H1 (cell line): ENCODE results near the gene SMYD3. TPM values are rescaled to one million over a fixed set of nuclear protein-coding genes. Genes with fewer than 3 reads are reported as not detected.

Experiments used
- CTCF ChIA-PET: fragments of 300-600 bp; sonication (Branson Sonifier 250); formaldehyde crosslinking; loops from one replicate; lab custom pipeline; 2021; ENCODE audit not compliant: partially characterized antibody; lab: Charles Lee
- POLR2A ChIA-PET: fragments of 300-600 bp; sonication (Branson Sonifier 250); formaldehyde crosslinking; loops from one replicate; lab custom pipeline; 2021; ENCODE audit warnings: inconsistent platforms; ENCODE audit not compliant: partially characterized antibody; lab: Charles Lee
- DNase-seq, 2 experiments: peaks; one replicate each; pipeline versions ENCODE4 v3.0.0 to v3.0.0-alpha.2; 2010 to 2022; ENCODE audit warnings: low spot score in 2 of 2, low read depth in 1 of 2, mixed read lengths in 1 of 2
- FAIRE-seq: peaks from 2 replicates; lab custom pipeline; 2011; peaks lifted over from hg19 to GRCh38; lab: Jason Lieb, UNC
- H2AFZ ChIP-seq: 2 replicates; pipeline ENCODE4 v1.8.1; 2012; ENCODE audit warnings: low read length, inconsistent platforms
- H2AK5ac ChIP-seq: 2 replicates; pipeline ENCODE4 v1.6.1; 2013; ENCODE audit warnings: low read depth, low read length
- H2BK120ac ChIP-seq: replicated peaks from 2 replicates; pipeline ENCODE3; 2013; ENCODE audit warnings: low read depth, low read length, inconsistent platforms
- H2BK12ac ChIP-seq: 2 replicates; pipeline ENCODE4 v1.6.1; 2013; ENCODE audit warnings: low read depth, low read length
- H2BK15ac ChIP-seq: 2 replicates; pipeline ENCODE4 v1.6.1; 2013; ENCODE audit warnings: low read length
- H2BK20ac ChIP-seq: 2 replicates; pipeline ENCODE4 v1.6.1; 2013; ENCODE audit warnings: low read length
- H2BK5ac ChIP-seq: 2 replicates; pipeline ENCODE4 v1.6.1; 2013; ENCODE audit warnings: low read depth, low read length
- H3K14ac ChIP-seq: 2 replicates; pipeline ENCODE4 v1.6.1; 2013; ENCODE audit warnings: inconsistent platforms; ENCODE audit not compliant: insufficient read length
- H3K18ac ChIP-seq: 2 replicates; pipeline ENCODE4 v1.6.1; 2013; ENCODE audit warnings: low read length; ENCODE audit errors: extremely low read depth
- H3K23ac ChIP-seq: 2 replicates; pipeline ENCODE4 v1.6.1; 2013; ENCODE audit warnings: inconsistent platforms; ENCODE audit not compliant: insufficient read length
- H3K23me2 ChIP-seq: 2 replicates; pipeline ENCODE4 v1.6.1; 2013; ENCODE audit warnings: low read depth, low read length
- H3K27ac ChIP-seq: 2 replicates; pipeline ENCODE4 v1.6.1; 2011; ENCODE audit warnings: low read depth, low read length, inconsistent platforms
- H3K27me3 ChIP-seq, 4 experiments: replicated peaks in 1 of 4; 1 replicate in 1 of 4; 2 replicates in 3 of 4; pipeline versions ENCODE4 v1.6.1 to v1.8.1; 2011 to 2013; ENCODE audit warnings: low read length in 3 of 4, mild to moderate bottlenecking in 3 of 4, inconsistent platforms in 2 of 4, mixed read lengths in 2 of 4, moderate library complexity in 1 of 4; ENCODE audit not compliant: control insufficient read depth in 3 of 4, insufficient read depth in 3 of 4; ENCODE audit errors: extremely low read depth in 1 of 4
- H3K36me3 ChIP-seq, 4 experiments: 2 replicates each; pipeline versions ENCODE4 v1.6.1 to v1.8.1; 2011 to 2013; ENCODE audit warnings: mild to moderate bottlenecking in 4 of 4, low read length in 3 of 4, moderate library complexity in 2 of 4, control low read depth in 1 of 4, inconsistent platforms in 1 of 4; ENCODE audit not compliant: insufficient read depth in 4 of 4, control insufficient read depth in 2 of 4
- H3K4ac ChIP-seq: replicated peaks from 2 replicates; pipeline ENCODE3; 2013; ENCODE audit warnings: low read length, low read depth, mixed read lengths, inconsistent platforms; ENCODE audit not compliant: insufficient read length
- H3K4me1 ChIP-seq, 4 experiments: replicated peaks in 1 of 4; 1 replicate in 1 of 4; 2 replicates in 3 of 4; pipeline versions ENCODE4 v1.6.1 to v1.8.1; 2011 to 2013; ENCODE audit warnings: low read length in 3 of 4, inconsistent platforms in 2 of 4, mixed read lengths in 1 of 4; ENCODE audit not compliant: insufficient read depth in 4 of 4, control insufficient read depth in 3 of 4
- H3K4me2 ChIP-seq, 2 experiments: 2 replicates each; pipeline versions ENCODE4 v1.6.1 to v1.8.1; 2011 to 2013; ENCODE audit warnings: low read depth in 2 of 2, low read length in 2 of 2, control low read depth in 1 of 2, inconsistent platforms in 1 of 2, mild to moderate bottlenecking in 1 of 2; ENCODE audit not compliant: insufficient read depth in 1 of 2
- H3K4me3 ChIP-seq, 4 experiments: fragments of 200-600, 300-600 bp in 1 of 4; sonication (generic), shearing (Covaris generic), sonication (Bioruptor Twin) in 1 of 4; 2 replicates each; pipeline versions ENCODE4 v1.5.1 to v1.8.1; 2011 to 2016; ENCODE audit warnings: low read length in 4 of 4, low read depth in 3 of 4, control low read depth in 2 of 4, inconsistent platforms in 2 of 4, mild to moderate bottlenecking in 2 of 4, mixed read lengths in 1 of 4, moderate library complexity in 1 of 4; ENCODE audit not compliant: insufficient read depth in 2 of 4; ENCODE audit errors: extremely low read depth in 1 of 4
- H3K56ac ChIP-seq: replicated peaks from 2 replicates; pipeline ENCODE3; 2013; ENCODE audit warnings: low read depth, mild to moderate bottlenecking, mixed read lengths, low read length, inconsistent platforms; ENCODE audit not compliant: insufficient read length
- H3K79me1 ChIP-seq: 2 replicates; pipeline ENCODE4 v1.6.1; 2013; ENCODE audit warnings: low read depth, low read length, control low read depth
- H3K79me2 ChIP-seq, 2 experiments: 2 replicates each; pipeline versions ENCODE4 v1.6.1 to v1.8.1; 2012 to 2013; ENCODE audit warnings: low read length in 2 of 2, mild to moderate bottlenecking in 2 of 2, inconsistent platforms in 1 of 2; ENCODE audit not compliant: insufficient read depth in 2 of 2, control insufficient read depth in 1 of 2
- H3K9ac ChIP-seq, 4 experiments: replicated peaks in 1 of 4; 1 replicate in 1 of 4; 2 replicates in 3 of 4; pipeline versions ENCODE4 v1.6.1 to v1.8.1; 2011 to 2013; ENCODE audit warnings: low read depth in 3 of 4, low read length in 3 of 4, control low read depth in 2 of 4, mild to moderate bottlenecking in 2 of 4, moderate library complexity in 2 of 4, inconsistent platforms in 1 of 4; ENCODE audit errors: extremely low read depth in 1 of 4
- H3K9me3 ChIP-seq, 2 experiments: 2 replicates each; pipeline versions ENCODE4 v1.6.1 to v1.8.1; 2012 to 2013; ENCODE audit warnings: mild to moderate bottlenecking in 2 of 2, moderate library complexity in 2 of 2, control low read depth in 1 of 2, inconsistent platforms in 1 of 2, low read depth in 1 of 2, low read length in 1 of 2, mixed read lengths in 1 of 2; ENCODE audit not compliant: insufficient read depth in 2 of 2
- H4K20me1 ChIP-seq, 2 experiments: replicated peaks in 1 of 2; 2 replicates each; pipeline versions ENCODE3 to v1.8.1; 2011 to 2013; ENCODE audit warnings: inconsistent platforms in 2 of 2, low read length in 2 of 2, mild to moderate bottlenecking in 1 of 2; ENCODE audit not compliant: insufficient read depth in 2 of 2, control insufficient read depth in 1 of 2
- H4K5ac ChIP-seq: 2 replicates; pipeline ENCODE4 v1.6.1; 2013; ENCODE audit warnings: low read length, low read depth, mixed read lengths, inconsistent platforms; ENCODE audit not compliant: insufficient read length
- H4K8ac ChIP-seq: 2 replicates; pipeline ENCODE4 v1.8.0; 2013; ENCODE audit warnings: mild to moderate bottlenecking, moderate library complexity, low read length, inconsistent platforms; ENCODE audit not compliant: insufficient read depth; ENCODE audit errors: extremely low read depth
- H4K91ac ChIP-seq: replicated peaks from 2 replicates; pipeline ENCODE3; 2013; ENCODE audit warnings: low read length, mixed read lengths, inconsistent platforms; ENCODE audit not compliant: insufficient read length
- ASH2L ChIP-seq: fragments of 200-600, 300-600 bp; sonication (generic); IDR thresholded peaks from one replicate; pipeline ENCODE4 v1.7.1; 2017; ENCODE audit warnings: low read length
- BRCA1 ChIP-seq: IDR thresholded peaks from 2 replicates; pipeline ENCODE4 v1.6.1; 2012; ENCODE audit warnings: low read depth, low read length, improper control_type of control experiment
- CHD2 ChIP-seq: IDR thresholded peaks from 2 replicates; pipeline ENCODE4 v1.6.1; 2012; ENCODE audit warnings: low read length, improper control_type of control experiment
- EZH2 ChIP-seq: fragments of 200-600 bp; sonication (generic); IDR thresholded peaks from 2 replicates; pipeline ENCODE4 v1.7.1; 2012; ENCODE audit warnings: low read depth, mild to moderate bottlenecking, moderate library complexity, low read length, inconsistent platforms; ENCODE audit not compliant: severe bottlenecking
- KDM4A ChIP-seq: IDR thresholded peaks from one replicate; pipeline ENCODE4 v1.7.1; 2012; ENCODE audit warnings: low read depth, mild to moderate bottlenecking, moderate library complexity, low read length, inconsistent platforms; ENCODE audit not compliant: severe bottlenecking
- SP1 ChIP-seq: IDR thresholded peaks from 2 replicates; pipeline ENCODE4 v1.6.1; 2011; ENCODE audit warnings: low read depth, low read length
- WGBS, 2 experiments: shearing (Covaris generic) in 1 of 2; methylation state at CpG; one replicate each; pipeline versions ENCODE4 v1.1.6 to v1.1.7; 2013 to 2015; ENCODE audit warnings: low lambda C conversion rate in 2 of 2, mixed read lengths in 2 of 2, inconsistent platforms in 1 of 2, low coverage in 1 of 2, missing lambda C conversion rate in 1 of 2; ENCODE audit not compliant: insufficient replicate concordance in 2 of 2, insufficient coverage in 1 of 2, insufficient read length in 1 of 2; ENCODE audit errors: extremely low coverage in 1 of 2, missing lambda C conversion rate in 1 of 2; 5-methylcytosine and 5-hydroxymethylcytosine counted together
- polyA plus RNA-seq, 7 experiments: library from polyadenylated mRNA; depleted of rRNA in 3 of 7; stranded (reverse) in 5 of 7; unstranded in 2 of 7; fragments of >200 nt in 5 of 7; fragments of 200-250 nt in 2 of 7; gene quantifications; 1 replicate in 5 of 7; 2 replicates in 1 of 7; 4 replicates in 1 of 7; pipeline versions ENCODE4 v1.2.1 to v1.2.3, GENCODE V29; 2011 to 2013; ENCODE audit warnings: missing spikeins in 2 of 7, mixed read lengths in 2 of 7
- total RNA-seq: library from RNA; stranded (reverse); fragmentation: NEBNext Ultra II Directional; extraction: Animal tissue kit (Norgen Biotek cat#: 25700); gene quantifications from 2 replicates; pipeline ENCODE4 v1.2.1, GENCODE V29; 2021
- TF ChIP-seq, protein P1 (sequence below): IDR thresholded peaks from 2 replicates; pipeline ENCODE4 v1.6.1; 2012; ENCODE audit warnings: inconsistent platforms

Gene SMYD3
- total and polyA plus RNA-seq, 2 of the 8 experiments (the other 6 are each of a cell fraction or from before 2014, with no cell fraction given) = 17.3 to 25.4 TPM

DNA sequence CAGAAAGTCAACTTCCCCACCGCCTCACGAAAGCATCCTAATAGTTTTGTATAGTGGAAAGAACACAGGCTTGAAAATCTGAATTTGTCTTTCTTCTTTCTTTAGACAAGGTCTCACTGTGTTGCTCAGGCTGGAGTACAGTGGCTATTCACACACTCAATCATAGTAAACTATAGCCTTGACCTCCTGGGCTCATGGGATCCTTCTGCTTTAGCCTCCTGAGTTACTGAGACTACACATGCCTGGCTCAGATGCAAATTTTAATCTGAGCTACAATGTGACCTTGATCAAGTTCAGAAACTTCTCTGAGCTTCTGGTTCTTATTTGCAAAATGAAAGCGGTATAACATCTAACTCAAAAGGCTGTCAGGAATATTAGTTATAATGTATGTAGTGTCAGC is 362.1 kb downstream of the SMYD3 start:
- no peak overlapping the region for H4K8ac ChIP-seq
- no peak overlapping the region for H3K4me2 ChIP-seq
- no peak overlapping the region for H3K9ac ChIP-seq
- peaks cover 0 to 2% (median 0%) of the 10 kb centered on the region in 4 experiments; a peak in 3 of 7 replicates for H3K4me1 ChIP-seq
- no peak overlapping the region for H3K14ac ChIP-seq
- no peak overlapping the region for H3K4ac ChIP-seq
- POLR2A ChIA-PET = no interaction called here
- no peak overlapping the region for H4K5ac ChIP-seq
- no peak overlapping the region for H3K27ac ChIP-seq
- no peaks in the 10 kb centered on the region for H3K23me2 ChIP-seq
- no peak overlapping the region for H2BK12ac ChIP-seq
- H3K23ac ChIP-seq = no peak overlapping the region
- no peaks in the 10 kb centered on the region for H3K36me3 ChIP-seq
- CTCF ChIA-PET = interaction anchor here (0.5 to 1.5 kb wide), 7 partner anchors 8 to 353 kb away, joined by 3 to 6 read pairs (median 4); no protein-coding TSS in a partner anchor
- H3K27me3 ChIP-seq = no peaks in the 10 kb centered on the region
- no peaks in the 10 kb centered on the region for H3K9me3 ChIP-seq
- no peak overlapping the region for H2AK5ac ChIP-seq
- no peak overlapping the region for H2BK5ac ChIP-seq
- no peak overlapping the region for H2BK20ac ChIP-seq
- WGBS, 2 experiments = 100% methylated on average over 3 of the region's 3 CpGs; no CpG with 5 or more reads in 1 of the 2 experiments
- no peak overlapping the region for H3K56ac ChIP-seq
- H2BK15ac ChIP-seq = no peak overlapping the region
- TF ChIP-seq EZH2 = no peak
- no peak for TF ChIP-seq SP1
- TF ChIP-seq BRCA1 = no peak
- TF ChIP-seq ASH2L = no peak
- TF ChIP-seq, protein P1, sequence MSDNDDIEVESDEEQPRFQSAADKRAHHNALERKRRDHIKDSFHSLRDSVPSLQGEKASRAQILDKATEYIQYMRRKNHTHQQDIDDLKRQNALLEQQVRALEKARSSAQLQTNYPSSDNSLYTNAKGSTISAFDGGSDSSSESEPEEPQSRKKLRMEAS = no peak
- no peak for TF ChIP-seq KDM4A
- no peak for TF ChIP-seq CHD2
- no peak overlapping the region for H4K91ac ChIP-seq
- no peaks in the 10 kb centered on the region for H3K79me1 ChIP-seq
- FAIRE-seq = no peak
- H2BK120ac ChIP-seq = no peak overlapping the region
- H3K18ac ChIP-seq = no peak overlapping the region
- H3K4me3 ChIP-seq = no peak overlapping the region
- no peak for DNase-seq
- H4K20me1 ChIP-seq = no peaks in the 10 kb centered on the region
- H2AFZ ChIP-seq = no peak overlapping the region
- no peaks in the 10 kb centered on the region for H3K79me2 ChIP-seq
